ENCODE measurements around the gene MARCHF3.

Gene MARCHF3

GRCh38 chr5:126998895-126999570 is 31.3 kb downstream of the MARCHF3 start:
- no peak overlapping the region for H3K4me3 ChIP-seq (ENCODE audit: low read depth, low read length)
- no peak for TF ChIP-seq CTCF (IDR thresholded peaks at IDR 0.05; ENCODE audit: insufficient read depth, low read depth, low read length, missing control alignments)
- DNase-seq (ENCODE audit: low read depth), result no peak

- DNase-seq (ENCODE audit: low read depth), result peak; percentile 49
- H3K4me3 ChIP-seq (ENCODE audit: low read depth, low read length), result no peak overlapping the region
- TF ChIP-seq CTCF (IDR thresholded peaks at IDR 0.05; ENCODE audit: insufficient read depth, low read depth, low read length, missing control alignments), result no peak
These were observed 32.1 kb downstream of the MARCHF3 start for GRCh38 chr5:126998201-126998631.

- DNase-seq (ENCODE audit: low read depth), result no peak
- no peak for TF ChIP-seq CTCF (IDR thresholded peaks at IDR 0.05; ENCODE audit: insufficient read depth, low read depth, low read length, missing control alignments)
- H3K4me3 ChIP-seq (ENCODE audit: low read depth, low read length), result no peak overlapping the region
These were observed 34.7 kb downstream of the MARCHF3 start for GRCh38 chr5:126995689-126996088.

GRCh38 chr5:126995039-126995438 is 35.3 kb downstream of the MARCHF3 start:
- no peak for DNase-seq (ENCODE audit: low read depth)
- H3K4me3 ChIP-seq (ENCODE audit: low read depth, low read length), result no peak overlapping the region
- TF ChIP-seq CTCF (IDR thresholded peaks at IDR 0.05; ENCODE audit: insufficient read depth, low read depth, low read length, missing control alignments), result no peak

- no peak overlapping the region for H3K4me3 ChIP-seq (ENCODE audit: low read depth, low read length)
- no peak for TF ChIP-seq CTCF (IDR thresholded peaks at IDR 0.05; ENCODE audit: insufficient read depth, low read depth, low read length, missing control alignments)
- DNase-seq (ENCODE audit: low read depth), result no peak
These were observed 35.9 kb downstream of the MARCHF3 start for GRCh38 chr5:126994485-126994884.

- TF ChIP-seq CTCF (IDR thresholded peaks at IDR 0.05; ENCODE audit: insufficient read depth, low read depth, low read length, missing control alignments), result no peak
- DNase-seq (ENCODE audit: low read depth), result peak; percentile 79
- H3K4me3 ChIP-seq (ENCODE audit: low read depth, low read length), result no peak overlapping the region; the same call in 1 of the 2 replicates
These were observed 42.3 kb downstream of the MARCHF3 start for GRCh38 chr5:126988021-126988569.

Measured in GM12865 (cell line).